IPS DF 6.9 (cell line): ENCODE results near the gene MARVELD1.
A peak's percentile ranks its signal among the peaks of the same experiment; 100 is the strongest.
"Not testable (repeated sequence)": the region's sequence is repeated elsewhere in the genome, so short reads cannot be mapped to it uniquely, and the experiment has no call there.

ENCODE experiments used
- DNase-seq: peaks from one replicate; pipeline ENCODE4 v3.0.0-alpha.2; 2013; ENCODE audit warnings: low read depth, low spot score
- H3K27ac ChIP-seq: one replicate; pipeline ENCODE4 v1.5.1; 2013; ENCODE audit warnings: low read length, control low read depth
- H3K27me3 ChIP-seq: 2 replicates; pipeline ENCODE4 v1.6.1; 2013; ENCODE audit warnings: mild to moderate bottlenecking, low read length; ENCODE audit not compliant: control insufficient read depth, insufficient read depth
- H3K36me3 ChIP-seq: 2 replicates; pipeline ENCODE4 v1.6.1; 2013; ENCODE audit warnings: low read length; ENCODE audit not compliant: control insufficient read depth, insufficient read depth
- H3K4me1 ChIP-seq: 2 replicates; pipeline ENCODE4 v1.6.1; 2013; ENCODE audit warnings: low read length; ENCODE audit not compliant: control insufficient read depth, insufficient read depth
- H3K4me3 ChIP-seq: 2 replicates; pipeline ENCODE4 v1.5.1; 2013; ENCODE audit warnings: mild to moderate bottlenecking, low read length
- H3K9me3 ChIP-seq: 2 replicates; pipeline ENCODE4 v1.6.1; 2013; ENCODE audit warnings: low read length, inconsistent platforms; ENCODE audit not compliant: control insufficient read depth, insufficient read depth
- WGBS: extraction: QIAGEN DNeasy Blood & Tissue Kit; methylation state at CpG from one replicate; pipeline ENCODE4 v1.1.7; 2013; ENCODE audit warnings: mixed read lengths, missing lambda C conversion rate; ENCODE audit not compliant: insufficient read length, insufficient coverage; 5-methylcytosine and 5-hydroxymethylcytosine counted together

Gene MARVELD1

GRCh38 chr10:97683556-97684367, 29.8 kb upstream of the MARVELD1 start:
- DNase-seq, result no peak
- no peaks in the 10 kb centered on the region for H3K27me3 ChIP-seq
- WGBS, result no CpG with 5 or more reads among the region's 9 CpGs
- H3K9me3 ChIP-seq, result no peaks in the 10 kb centered on the region
- H3K27ac ChIP-seq, result no peak overlapping the region
- no peaks in the 10 kb centered on the region; the same call in 1 of the 2 replicates for H3K36me3 ChIP-seq
- no peaks in the 10 kb centered on the region; the same call in 1 of the 2 replicates for H3K4me1 ChIP-seq
- no peak overlapping the region for H3K4me3 ChIP-seq

GRCh38 chr10:97684368-97684713, 29.2 kb upstream of the MARVELD1 start:
- not testable (repeated sequence) for H3K9me3 ChIP-seq, H3K4me3 ChIP-seq, H3K27me3 ChIP-seq, H3K27ac ChIP-seq, DNase-seq, H3K36me3 ChIP-seq, H3K4me1 ChIP-seq
- WGBS, result no CpG with 5 or more reads among the region's 7 CpGs

GRCh38 chr10:97684866-97685394, 28.6 kb upstream of the MARVELD1 start:
- H3K27ac ChIP-seq, result no peak overlapping the region
- H3K4me1 ChIP-seq, result no peaks in the 10 kb centered on the region; the same call in 1 of the 2 replicates
- H3K9me3 ChIP-seq, result no peaks in the 10 kb centered on the region
- no CpG with 5 or more reads among the region's 5 CpGs for WGBS
- no peak overlapping the region for H3K4me3 ChIP-seq
- H3K36me3 ChIP-seq, result no peaks in the 10 kb centered on the region; the same call in 1 of the 2 replicates
- no peak for DNase-seq
- H3K27me3 ChIP-seq, result no peaks in the 10 kb centered on the region

GRCh38 chr10:97685395-97685958, 28.1 kb upstream of the MARVELD1 start:
- Histone ChIP-seq H3K27ac (no peak overlapping the region), H3K27me3 (no peaks in the 10 kb centered on the region), H3K4me1 (no peaks in the 10 kb centered on the region; the same call in 1 of the 2 replicates), H3K9me3 (no peaks in the 10 kb centered on the region), H3K4me3 (no peak overlapping the region), H3K36me3 (no peaks in the 10 kb centered on the region)
- DNase-seq, result no peak
- WGBS, result no CpG with 5 or more reads among the region's 2 CpGs

DNA sequence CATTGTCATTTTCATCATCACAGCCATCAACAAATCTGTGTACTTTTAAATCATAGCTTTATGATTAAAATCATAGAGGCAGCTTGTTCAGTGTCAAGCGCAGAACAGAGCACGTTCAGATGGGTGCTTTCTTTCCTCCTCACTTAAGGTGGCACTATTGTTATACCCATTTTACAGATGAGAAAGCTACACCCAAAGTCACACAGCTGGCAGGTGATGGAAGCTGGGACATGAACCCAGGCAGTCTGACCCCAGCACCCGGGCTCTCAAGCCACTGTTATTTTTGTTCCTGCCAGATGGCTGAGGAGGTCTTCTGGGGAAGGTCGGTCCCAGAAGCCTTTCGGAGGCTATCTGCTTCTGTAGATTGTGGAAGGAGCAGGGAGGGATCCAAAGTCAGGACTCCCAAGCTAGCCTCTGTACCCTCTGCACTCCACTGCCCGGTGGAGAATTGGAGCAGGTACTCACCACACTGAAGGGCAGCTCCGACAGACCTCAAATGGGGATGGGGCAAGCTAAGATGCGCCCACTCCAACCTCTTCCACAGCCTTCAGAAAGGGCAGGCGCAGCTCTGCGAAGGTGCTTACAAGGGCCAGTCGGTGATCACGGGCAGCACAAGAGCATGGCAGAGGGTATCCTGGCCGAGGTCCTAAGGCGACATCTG, 27.1 kb upstream of the MARVELD1 start:
- WGBS, result no CpG with 5 or more reads among the region's 14 CpGs
- Histone ChIP-seq H3K9me3 (no peaks in the 10 kb centered on the region), H3K4me3 (peak overlapping the region; percentile 74), H3K27ac (no peak overlapping the region), H3K36me3 (no peaks in the 10 kb centered on the region), H3K4me1 (no peaks in the 10 kb centered on the region; the same call in 1 of the 2 replicates), H3K27me3 (no peaks in the 10 kb centered on the region)
- no peak for DNase-seq

DNA sequence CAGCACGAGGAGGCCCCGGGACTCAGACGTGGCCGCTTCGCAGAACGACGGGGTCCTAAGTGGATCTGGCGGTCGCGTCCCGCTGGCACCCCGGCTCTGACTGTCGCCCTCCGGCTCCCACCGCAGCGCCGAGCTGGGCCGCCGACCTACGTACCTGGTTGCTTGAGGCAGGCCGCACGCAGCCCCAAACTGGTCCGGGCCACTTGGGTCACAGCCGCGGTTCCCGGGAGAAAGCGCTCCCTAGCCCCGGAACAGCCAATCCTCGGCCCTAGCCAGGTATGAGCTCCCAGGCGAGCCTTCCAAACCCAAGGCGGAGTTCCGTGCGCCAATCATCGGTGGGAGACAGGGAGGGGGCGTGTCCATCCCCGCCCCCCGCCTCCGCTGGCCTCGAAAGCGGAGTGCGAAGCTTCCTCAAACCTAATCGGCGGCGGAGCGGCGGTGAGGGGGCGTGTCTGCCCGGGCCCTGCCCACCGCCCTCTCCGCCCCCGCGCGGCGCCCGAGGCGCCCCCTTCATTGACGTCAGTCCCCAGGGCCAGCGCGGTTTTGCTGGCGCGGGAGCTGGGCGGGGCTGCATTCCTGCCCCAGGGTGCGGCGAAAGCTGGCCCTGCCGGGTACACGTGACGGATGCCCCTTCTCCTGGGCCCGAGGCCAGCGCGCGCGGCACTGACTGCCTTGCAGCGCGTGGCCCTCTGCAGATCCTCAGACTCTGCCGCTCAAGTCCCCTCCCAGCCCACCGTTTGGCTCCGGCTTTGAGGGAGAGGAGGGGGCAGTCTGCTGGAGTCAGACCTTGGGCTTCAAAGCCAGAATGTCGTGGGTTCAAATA, 26.4 kb upstream of the MARVELD1 start, which contains the start of gene AVPI1:
TSS of gene AVPI1 (minus strand) at position 280 of the 823 bp plus-strand sequence. CDS start 7,336 bp downstream, outside the sequence.
- Histone ChIP-seq H3K36me3 (no peaks in the 10 kb centered on the region), H3K9me3 (no peaks in the 10 kb centered on the region), H3K4me1 (no peaks in the 10 kb centered on the region; the same call in 1 of the 2 replicates), H3K4me3 (peak within 1 kb of the TSS; percentile 74), H3K27ac (no peak within 1 kb of the TSS), H3K27me3 (no peaks in the 10 kb centered on the region)
- DNase-seq, result peak; percentile 88
- WGBS, result no CpG with 5 or more reads among the region's 78 CpGs

DNA sequence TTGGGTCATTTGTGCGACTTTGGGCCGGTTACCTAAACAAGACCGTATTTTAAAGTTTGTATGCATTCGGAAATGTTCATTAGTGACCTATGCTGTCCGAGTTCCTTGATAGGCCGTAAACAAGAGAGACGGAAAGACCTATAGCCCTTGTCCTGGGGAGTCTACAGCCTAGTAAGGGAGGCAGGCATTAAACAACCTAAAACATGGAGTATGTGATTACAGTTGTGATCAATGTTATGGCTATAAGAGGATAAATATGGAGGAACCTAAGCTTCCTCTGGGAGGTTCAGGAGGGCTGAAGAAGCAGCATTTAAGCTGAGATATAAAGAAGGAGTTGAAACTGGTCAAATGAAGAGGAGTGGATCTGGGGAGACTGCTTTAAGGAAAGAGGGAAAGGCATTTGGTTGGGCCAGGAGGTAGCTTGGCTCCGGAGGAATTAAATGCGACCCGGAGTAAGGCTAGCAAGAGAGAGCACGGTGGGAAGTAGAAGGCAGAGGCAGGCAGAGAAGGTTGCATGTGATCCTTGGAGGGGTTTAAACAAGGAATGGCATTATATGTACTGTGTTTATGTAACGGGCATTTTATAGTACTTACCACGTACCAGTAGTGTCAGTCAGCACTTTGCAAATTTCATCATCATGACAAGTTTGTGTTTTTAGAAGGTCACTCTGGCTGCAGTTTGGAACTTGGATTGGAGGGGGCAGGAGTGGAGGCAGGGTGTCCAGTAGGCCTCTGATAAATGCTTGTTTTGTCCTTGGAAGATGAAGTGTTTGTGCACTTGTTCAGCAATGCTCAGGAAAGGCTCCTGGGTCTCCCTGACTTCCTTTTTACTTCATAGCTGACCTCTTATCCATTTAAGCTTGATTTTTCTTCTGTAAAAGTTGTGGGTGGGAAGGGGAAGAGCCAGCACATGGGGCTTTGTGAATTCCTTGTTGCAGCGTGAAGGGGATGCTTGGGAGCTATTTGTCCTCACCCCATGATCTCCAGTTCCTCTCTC, 25.4 kb upstream of the MARVELD1 start:
- peak overlapping the region; percentile 18; the same call in 1 of the 2 replicates for H3K4me3 ChIP-seq
- no peaks in the 10 kb centered on the region; the same call in 1 of the 2 replicates for H3K4me1 ChIP-seq
- no peaks in the 10 kb centered on the region for H3K27me3 ChIP-seq
- no peak overlapping the region for H3K27ac ChIP-seq
- WGBS, result no CpG with 5 or more reads among the region's 14 CpGs
- no peaks in the 10 kb centered on the region for H3K9me3 ChIP-seq
- DNase-seq, result no peak
- no peaks in the 10 kb centered on the region for H3K36me3 ChIP-seq

DNA sequence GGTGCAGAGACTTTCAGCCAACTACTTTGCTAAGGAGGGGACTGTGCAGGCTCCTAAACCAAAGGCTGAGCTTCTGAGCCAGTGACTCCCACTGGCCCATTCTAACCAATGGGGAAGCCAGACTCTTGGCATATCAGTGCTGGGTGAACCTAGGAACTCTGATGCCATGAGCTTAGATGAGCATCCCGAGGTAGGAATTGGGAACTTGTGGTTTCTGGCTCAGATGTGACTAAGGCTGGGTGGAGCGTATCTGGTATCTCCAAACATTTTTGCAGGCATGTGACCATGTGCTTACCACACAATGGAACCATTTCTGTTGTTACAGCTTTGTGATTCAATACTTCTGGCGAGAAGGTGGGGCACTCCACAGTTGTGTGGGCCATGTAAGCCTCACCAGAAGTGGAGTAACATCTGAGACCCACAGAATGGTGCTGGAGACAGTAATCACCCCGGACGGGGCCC, 23.9 kb upstream of the MARVELD1 start:
- H3K36me3 ChIP-seq, result no peaks in the 10 kb centered on the region
- no CpG with 5 or more reads among the region's 5 CpGs for WGBS
- no peak overlapping the region for H3K4me3 ChIP-seq
- no peaks in the 10 kb centered on the region for H3K9me3 ChIP-seq
- no peaks in the 10 kb centered on the region; the same call in 1 of the 2 replicates for H3K4me1 ChIP-seq
- no peak overlapping the region for H3K27ac ChIP-seq
- no peak for DNase-seq
- no peaks in the 10 kb centered on the region for H3K27me3 ChIP-seq

- Histone ChIP-seq H3K36me3 (no peaks in the 10 kb centered on the region), H3K27ac (no peak overlapping the region), H3K9me3 (no peaks in the 10 kb centered on the region), H3K4me3 (no peak overlapping the region), H3K27me3 (no peaks in the 10 kb centered on the region), H3K4me1 (no peaks in the 10 kb centered on the region; the same call in 1 of the 2 replicates)
- no peak for DNase-seq
- 100% methylated on average over 1 of the region's 3 CpGs for WGBS
Measured at GRCh38 chr10:97690133-97690532, 23.4 kb upstream of the MARVELD1 start.
